Measurements from ENCODE around the gene OLFM3.

The OLFM3 gene

GRCh38 chr1:101945884-101946283 is 50.8 kb downstream of the OLFM3 start:
- no peak for DNase-seq (ENCODE audit: low read depth in 2 of 2)

DNA sequence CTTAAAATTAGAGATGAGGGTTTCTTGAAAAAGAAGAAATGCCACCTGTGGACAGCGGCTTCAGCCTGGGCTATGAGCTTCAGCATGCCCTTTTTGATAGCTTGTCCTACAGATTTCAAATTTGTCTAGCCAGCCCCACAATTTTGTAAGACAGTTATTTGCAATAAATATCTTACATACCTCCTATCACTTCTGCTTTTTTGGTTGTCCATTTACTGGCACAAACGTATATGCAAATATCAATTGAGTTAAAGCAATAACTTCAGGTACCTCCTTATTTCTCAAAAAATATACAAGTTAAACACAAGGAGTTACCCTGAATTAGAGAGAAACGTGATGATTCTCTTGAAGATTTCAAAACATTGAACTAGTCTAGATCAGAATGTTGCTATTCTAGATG is 53.5 kb downstream of the OLFM3 start:
- no peak for DNase-seq (ENCODE audit: low read depth in 2 of 2)

- DNase-seq (ENCODE audit: low read depth in 2 of 2) = no peak
Observed at GRCh38 chr1:101942516-101943193, 54.1 kb downstream of the OLFM3 start.

DNA sequence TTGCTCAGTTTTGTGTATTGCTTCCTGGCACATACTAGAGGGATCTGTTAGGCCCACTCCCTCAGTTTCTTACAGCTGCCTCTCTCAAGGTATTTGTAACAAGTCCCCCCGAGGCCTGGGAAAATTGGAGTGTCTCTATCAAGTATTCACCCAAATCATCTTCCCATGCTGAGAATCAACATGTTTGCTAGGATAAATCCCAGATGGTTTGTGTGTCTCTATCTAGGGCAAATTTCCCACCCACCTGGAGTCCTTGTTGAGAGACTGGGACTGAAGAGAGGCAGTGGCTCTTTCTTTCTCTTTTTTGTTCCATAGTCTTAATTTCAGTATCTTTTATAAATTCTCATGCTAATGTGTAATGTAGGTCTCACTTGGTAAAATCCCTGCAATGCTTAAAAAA is 58.0 kb downstream of the OLFM3 start:
- DNase-seq (ENCODE audit: low read depth in 2 of 2) = no peak

GRCh38 chr1:101929343-101929742 is 67.4 kb downstream of the OLFM3 start:
- DNase-seq (ENCODE audit: low read depth in 2 of 2) = no peak

DNA sequence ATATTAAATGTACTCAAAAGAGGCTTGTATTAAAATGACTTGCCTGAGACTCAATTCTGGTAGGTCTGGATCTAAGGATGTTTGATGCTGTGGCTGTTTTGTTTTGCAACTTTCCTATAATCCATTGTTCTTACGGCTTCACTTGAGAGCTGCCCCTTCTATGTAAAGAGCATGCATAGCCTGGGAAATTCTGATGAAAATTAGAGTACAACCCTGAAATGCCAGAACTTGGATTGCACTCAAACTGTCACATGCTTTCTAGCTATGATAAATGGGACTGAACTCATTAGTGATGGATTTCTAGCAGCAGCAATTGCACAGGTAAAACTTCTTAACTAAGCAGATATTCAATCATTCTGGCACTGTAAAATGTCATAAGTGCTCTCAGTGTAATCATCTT is 67.9 kb downstream of the OLFM3 start:
- DNase-seq (ENCODE audit: low read depth in 2 of 2) = no peak

DNA sequence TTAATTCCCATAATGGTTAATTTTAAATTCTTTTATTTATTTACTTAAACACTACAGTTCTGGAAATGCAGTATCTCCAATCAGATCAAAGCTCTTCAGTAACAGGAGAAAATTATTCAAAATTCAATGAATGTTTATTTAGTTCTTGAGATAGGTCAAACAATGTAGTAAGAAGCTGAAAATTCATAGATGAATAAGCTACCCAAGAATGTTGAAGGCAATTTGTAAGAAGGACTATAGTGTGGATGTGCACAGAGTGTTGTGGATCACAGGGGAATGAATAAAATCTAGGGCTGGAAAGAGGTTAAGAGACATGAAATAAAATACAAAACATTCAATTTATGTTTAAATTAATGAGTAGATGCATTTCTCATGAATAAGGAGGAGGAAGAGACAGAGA is 72.0 kb downstream of the OLFM3 start:
- no peak for DNase-seq (ENCODE audit: low read depth in 2 of 2)

GRCh38 chr1:101920577-101920976 is 76.1 kb downstream of the OLFM3 start:
- DNase-seq (ENCODE audit: low read depth in 2 of 2) = no peak

- no peak for DNase-seq (ENCODE audit: low read depth in 2 of 2)
Observed at GRCh38 chr1:101918277-101918676, 78.4 kb downstream of the OLFM3 start.

DNA sequence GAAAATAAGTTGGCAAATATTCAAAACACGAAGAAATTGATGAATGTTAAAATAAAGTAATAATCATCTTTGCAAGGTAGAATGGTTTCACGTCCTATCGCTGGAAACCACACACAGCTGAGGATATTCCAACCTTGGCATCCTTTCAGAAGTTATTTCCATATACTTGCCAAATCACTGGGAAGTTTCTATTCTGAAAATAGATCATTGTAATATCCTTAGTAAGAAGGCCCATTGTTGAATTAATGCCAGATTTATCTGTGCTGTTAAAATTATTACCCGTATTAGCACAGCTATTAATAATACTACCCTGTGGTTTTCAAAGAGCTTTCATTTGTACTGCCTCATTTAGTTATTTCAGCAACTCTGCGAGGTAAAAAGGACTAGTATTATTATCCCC is 81.1 kb downstream of the OLFM3 start:
- DNase-seq (ENCODE audit: low read depth in 2 of 2) = no peak

DNA sequence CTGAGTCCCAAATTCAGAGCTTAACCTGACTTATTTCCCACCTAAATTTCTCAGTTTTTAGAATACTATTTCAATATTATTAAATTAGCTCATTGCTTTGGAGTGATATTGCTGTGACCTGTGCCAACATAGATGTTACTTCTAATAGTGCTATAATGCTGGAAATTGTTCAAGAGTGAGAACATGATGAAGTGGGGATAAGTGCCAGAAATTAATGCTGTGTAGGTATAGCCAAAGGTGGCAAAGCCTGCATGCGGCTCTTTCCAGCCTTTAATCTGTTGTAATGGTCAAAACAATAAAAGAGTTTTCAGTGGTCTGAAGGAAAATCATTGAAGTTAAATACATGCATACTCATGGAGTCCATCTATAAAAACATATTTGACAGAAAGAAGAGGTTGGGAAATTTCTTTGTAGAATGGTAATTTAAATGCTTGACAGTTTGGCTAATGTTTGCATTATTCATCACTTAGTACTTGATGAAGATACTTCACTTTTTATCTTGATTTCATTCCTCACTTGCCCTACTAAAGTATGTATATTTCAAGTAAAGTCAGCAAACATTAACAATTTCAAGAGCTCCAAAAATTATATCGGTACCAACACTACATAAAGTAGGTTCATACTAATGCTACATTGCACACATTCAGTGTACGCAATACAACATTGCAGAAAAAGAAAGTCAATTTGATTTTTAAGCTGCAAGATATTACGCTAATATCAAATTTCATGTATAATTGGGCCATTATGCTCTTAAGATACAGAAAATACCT is 82.1 kb downstream of the OLFM3 start:
- DNase-seq (ENCODE audit: low read depth in 2 of 2) = no peak

GRCh38 chr1:101911894-101912293 is 84.8 kb downstream of the OLFM3 start:
- DNase-seq (ENCODE audit: low read depth in 2 of 2) = no peak

DNA sequence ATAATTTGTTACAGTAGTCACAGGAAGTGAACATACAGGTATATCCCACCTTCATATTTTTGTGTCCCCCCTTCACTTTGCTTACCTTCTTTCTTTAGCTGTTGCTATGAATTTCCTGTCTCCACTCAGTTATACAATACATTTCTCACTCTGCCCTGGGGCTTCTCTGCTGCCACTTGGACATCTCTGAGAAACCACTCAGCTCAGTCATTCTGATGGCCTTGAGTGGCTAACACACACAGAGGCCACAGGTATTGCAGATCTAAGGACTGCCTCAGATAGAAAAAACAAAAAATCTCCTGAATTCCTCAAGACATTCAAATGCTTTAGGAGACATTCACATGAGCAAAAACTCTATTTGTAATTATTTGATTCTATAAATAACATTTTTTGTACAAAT is 87.7 kb downstream of the OLFM3 start:
- DNase-seq (ENCODE audit: low read depth in 2 of 2) = no peak

DNA sequence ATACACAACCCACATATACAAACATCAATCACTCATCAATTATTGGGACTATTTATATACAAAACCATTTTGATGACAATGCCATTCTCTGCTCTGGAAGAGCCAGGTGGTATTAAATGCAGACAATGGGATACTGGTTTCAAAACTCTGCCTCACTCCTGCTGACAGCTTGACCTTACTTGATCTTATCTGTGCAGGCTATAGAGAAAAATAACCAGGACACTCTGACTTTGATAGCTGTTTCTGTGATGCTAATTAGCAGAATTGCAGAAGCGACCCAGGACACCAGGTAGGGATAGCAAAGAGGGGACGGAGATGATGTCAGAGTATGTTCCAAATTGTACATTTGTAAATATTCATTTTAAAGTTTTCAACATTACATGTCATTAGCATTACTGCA is 89.5 kb downstream of the OLFM3 start:
- no peak for DNase-seq (ENCODE audit: low read depth in 2 of 2)

- no peak for DNase-seq (ENCODE audit: low read depth in 2 of 2)
Observed at GRCh38 chr1:101905283-101905835, 91.4 kb downstream of the OLFM3 start.

DNA sequence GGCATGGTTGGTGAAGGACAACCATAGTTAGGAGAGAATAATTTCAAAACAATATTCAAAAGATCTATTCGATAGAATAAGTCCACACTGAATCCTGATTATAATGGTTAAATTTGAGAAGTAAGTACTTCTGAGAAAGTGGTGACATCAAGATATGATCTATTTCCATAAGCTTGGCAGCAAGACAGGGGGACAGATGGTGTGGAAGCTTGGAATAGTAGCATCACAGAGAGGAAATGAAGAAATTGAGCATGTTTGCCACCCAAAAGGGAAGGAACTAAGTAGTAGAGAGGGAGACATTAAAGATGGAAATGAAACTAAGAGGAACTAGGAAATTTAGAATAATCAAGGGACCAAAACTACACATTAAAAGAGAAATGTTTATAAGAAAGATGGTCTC is 94.5 kb downstream of the OLFM3 start:
- DNase-seq (ENCODE audit: low read depth in 2 of 2) = no peak

GRCh38 chr1:101898137-101898536 is 98.6 kb downstream of the OLFM3 start:
- DNase-seq (ENCODE audit: low read depth in 2 of 2) = no peak

DNA sequence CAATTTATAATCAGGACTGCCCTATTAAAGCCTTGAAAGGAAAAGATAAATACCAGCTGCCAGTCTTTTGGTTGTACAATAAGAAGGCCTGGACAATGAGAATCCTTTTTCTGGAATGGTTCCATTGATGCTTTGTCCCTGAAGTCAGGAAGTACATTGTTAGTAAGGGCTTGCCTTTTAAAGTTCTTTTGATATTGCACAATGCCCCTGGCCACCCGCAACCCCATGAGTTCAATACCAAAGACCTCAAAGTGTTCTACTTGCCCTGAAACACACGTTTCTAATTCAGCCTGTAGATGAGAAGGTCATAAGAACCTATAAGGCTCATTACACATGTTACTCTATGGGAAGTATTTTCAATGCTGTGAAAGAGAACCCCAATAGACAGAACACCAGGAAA is 112.1 kb downstream of the OLFM3 start:
- DNase-seq (ENCODE audit: low read depth in 2 of 2) = no peak

DNA sequence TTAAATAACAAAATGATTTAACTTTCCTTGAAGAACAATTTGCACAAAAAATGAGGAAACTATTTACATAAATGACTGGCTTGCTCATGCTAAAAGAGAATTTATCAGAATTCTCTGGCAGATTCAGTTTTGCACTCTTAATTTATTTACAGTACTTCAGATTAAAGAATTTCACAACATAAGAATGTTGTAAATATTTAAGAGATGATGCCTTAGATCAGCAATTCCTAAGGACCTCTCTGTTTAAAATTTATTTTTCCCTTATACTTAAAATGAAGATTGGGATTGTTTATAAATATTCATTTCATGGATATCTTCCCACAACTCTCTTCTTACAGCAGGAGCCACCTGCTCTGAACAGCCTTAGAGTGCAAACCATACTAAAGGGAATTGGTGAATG is 120.8 kb downstream of the OLFM3 start:
- no peak for DNase-seq (ENCODE audit: low read depth in 2 of 2)

DNA sequence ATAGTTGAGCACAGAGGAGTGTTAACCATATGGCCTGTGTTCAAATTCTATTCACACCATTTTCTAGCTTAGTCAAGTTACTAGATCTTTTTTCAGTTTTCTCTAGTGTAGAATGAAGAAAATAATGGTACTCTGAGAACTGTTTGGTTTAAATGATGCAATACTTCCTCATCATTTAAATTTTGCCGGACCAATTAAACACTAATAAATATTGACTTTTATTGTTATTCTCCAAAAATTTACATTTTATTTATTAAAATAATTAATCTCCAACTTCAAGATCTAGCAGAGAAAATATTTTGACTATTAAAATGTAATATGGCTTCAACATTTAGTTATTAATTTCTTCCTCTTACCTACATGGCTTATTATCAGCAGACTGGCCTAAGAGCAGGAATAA is 123.1 kb downstream of the OLFM3 start:
- no peak for DNase-seq (ENCODE audit: low read depth in 2 of 2)

- no peak for DNase-seq (ENCODE audit: low read depth in 2 of 2)
Observed at GRCh38 chr1:101859941-101860340, 136.8 kb downstream of the OLFM3 start.

GRCh38 chr1:101854271-101854670 is 142.5 kb downstream of the OLFM3 start:
- DNase-seq (ENCODE audit: low read depth in 2 of 2) = no peak

- no peak for DNase-seq (ENCODE audit: low read depth in 2 of 2)
Observed at GRCh38 chr1:101852936-101853335, 143.8 kb downstream of the OLFM3 start.
